IMR-90 (cell line): ENCODE data around the gene TTC16. TPM values are rescaled to one million over a fixed set of nuclear protein-coding genes. Genes with fewer than 3 reads are reported as not detected.

ENCODE experiments used
- ATAC-seq: fragments of 200-7000 bp; cut with Tn5 transposase; 2 replicates; pipeline ENCODE4 v1.9.1; 2020; ENCODE audit warnings: low read depth, mild to moderate bottlenecking, moderate library complexity
- BruUV-seq: library from RNA; stranded (reverse); fragments of 400-500 nt; replicated peaks from 2 replicates; lab custom pipeline; 2021; lab: Mats Ljungman, UMichigan
- CTCF ChIA-PET: fragments of 300-600 bp; formaldehyde crosslinking; extraction: SDS; loops from one replicate; lab custom pipeline; 2021; ENCODE audit warnings: antibody characterized with exemption; lab: Yijun Ruan, JAX
- POLR2A ChIA-PET: fragments of 300-600 bp; sonication (Branson Sonifier 250); formaldehyde crosslinking; loops from one replicate; lab custom pipeline; 2022; ENCODE audit warnings: antibody characterized with exemption; ENCODE audit not compliant: unreplicated experiment; lab: Charles Lee
- DNase-seq: peaks from one replicate; pipeline ENCODE4 v3.0.0; 2013
- H2AFZ ChIP-seq: replicated peaks from 2 replicates; pipeline ENCODE3; 2013; ENCODE audit warnings: low read length, mild to moderate bottlenecking; ENCODE audit not compliant: poor library complexity
- H2AK5ac ChIP-seq: 2 replicates; pipeline ENCODE4 v1.6.1; 2013; ENCODE audit warnings: low read depth, low read length, inconsistent platforms
- H2AK9ac ChIP-seq: replicated peaks from 2 replicates; pipeline ENCODE3; 2013; ENCODE audit warnings: mild to moderate bottlenecking, low read depth, low read length, moderate library complexity; ENCODE audit not compliant: poor library complexity
- H2BK120ac ChIP-seq: 2 replicates; pipeline ENCODE4 v1.6.1; 2013; ENCODE audit warnings: low read depth, low read length, inconsistent platforms
- H2BK15ac ChIP-seq: 3 replicates; pipeline ENCODE4 v1.6.1; 2013; ENCODE audit warnings: low read depth, low read length, inconsistent platforms
- H2BK20ac ChIP-seq: 2 replicates; pipeline ENCODE4 v1.6.1; 2013; ENCODE audit warnings: low read depth, mild to moderate bottlenecking, inconsistent platforms, low read length, moderate library complexity
- H2BK5ac ChIP-seq: 2 replicates; pipeline ENCODE4 v1.6.1; 2013; ENCODE audit warnings: mild to moderate bottlenecking, low read depth, low read length, inconsistent platforms; ENCODE audit not compliant: poor library complexity, severe bottlenecking
- H3K14ac ChIP-seq: replicated peaks from 2 replicates; pipeline ENCODE4 v1.6.1; 2013; ENCODE audit warnings: low read depth, low read length, inconsistent platforms
- H3K18ac ChIP-seq: 2 replicates; pipeline ENCODE4 v1.6.1; 2013; ENCODE audit warnings: low read depth, low read length, control low read depth
- H3K23ac ChIP-seq: 2 replicates; pipeline ENCODE4 v1.6.1; 2013; ENCODE audit warnings: low read depth, low read length, inconsistent platforms
- H3K27ac ChIP-seq: 2 replicates; pipeline ENCODE4 v1.5.1; 2013; ENCODE audit warnings: mild to moderate bottlenecking, control low read depth, low read length; ENCODE audit not compliant: insufficient read depth
- H3K27me3 ChIP-seq: 2 replicates; pipeline ENCODE4 v1.6.1; 2013; ENCODE audit warnings: low read length; ENCODE audit not compliant: control insufficient read depth, insufficient read depth
- H3K36me3 ChIP-seq: 2 replicates; pipeline ENCODE4 v1.6.1; 2013; ENCODE audit warnings: low read length, mixed read lengths; ENCODE audit not compliant: control insufficient read depth, insufficient read depth
- H3K4ac ChIP-seq: 2 replicates; pipeline ENCODE4 v1.6.1; 2013; ENCODE audit warnings: low read depth, low read length, inconsistent platforms
- H3K4me1 ChIP-seq: 2 replicates; pipeline ENCODE4 v1.6.1; 2013; ENCODE audit warnings: low read length, mixed read lengths; ENCODE audit not compliant: control insufficient read depth, insufficient read depth
- H3K4me2 ChIP-seq: 2 replicates; pipeline ENCODE4 v1.6.1; 2013; ENCODE audit warnings: low read depth, mild to moderate bottlenecking, control low read depth, low read length, moderate library complexity
- H3K4me3 ChIP-seq: 2 replicates; pipeline ENCODE4 v1.5.1; 2013; ENCODE audit warnings: low read depth, mild to moderate bottlenecking, control low read depth, low read length, moderate library complexity; ENCODE audit not compliant: insufficient read depth
- H3K56ac ChIP-seq: 2 replicates; pipeline ENCODE4 v1.6.1; 2013; ENCODE audit warnings: low read length, inconsistent platforms; ENCODE audit not compliant: insufficient read depth; ENCODE audit errors: extremely low read depth
- H3K79me1 ChIP-seq, 2 experiments: 2 replicates each; pipeline ENCODE4 v1.6.1; 2013; ENCODE audit warnings: low read length in 2 of 2, inconsistent platforms in 1 of 2, low read depth in 1 of 2
- H3K9ac ChIP-seq: 2 replicates; pipeline ENCODE4 v1.6.1; 2013; ENCODE audit warnings: low read depth, low read length, control low read depth
- H3K9me1 ChIP-seq: 2 replicates; pipeline ENCODE4 v1.6.1; 2013; ENCODE audit warnings: low read length, inconsistent platforms; ENCODE audit not compliant: insufficient read depth
- H3K9me3 ChIP-seq: 2 replicates; pipeline ENCODE4 v1.6.1; 2013; ENCODE audit warnings: low read length; ENCODE audit not compliant: control insufficient read depth, insufficient read depth
- H4K20me1 ChIP-seq: 2 replicates; pipeline ENCODE4 v1.6.1; 2013; ENCODE audit warnings: low read length, inconsistent platforms; ENCODE audit not compliant: insufficient read depth
- H4K5ac ChIP-seq: 2 replicates; pipeline ENCODE4 v1.6.1; 2013; ENCODE audit warnings: mild to moderate bottlenecking, low read depth, low read length, control low read depth
- H4K8ac ChIP-seq, 2 experiments: 2 replicates each; pipeline ENCODE4 v1.6.1; 2013; ENCODE audit warnings: low read depth in 2 of 2, low read length in 2 of 2, control low read depth in 1 of 2, inconsistent platforms in 1 of 2
- H4K91ac ChIP-seq: 2 replicates; pipeline ENCODE4 v1.6.1; 2013; ENCODE audit warnings: low read depth, low read length, inconsistent platforms; ENCODE audit not compliant: insufficient read depth
- CEBPB ChIP-seq: IDR thresholded peaks from 2 replicates; pipeline ENCODE4 v1.6.1; 2012; ENCODE audit warnings: low read depth, low read length, improper control_type of control experiment
- MAFK ChIP-seq: IDR thresholded peaks from 2 replicates; pipeline ENCODE4 v1.6.1; 2012; ENCODE audit warnings: low read depth, low read length, improper control_type of control experiment
- MAZ ChIP-seq: IDR thresholded peaks from 2 replicates; pipeline ENCODE4 v1.6.1; 2012; ENCODE audit warnings: low read depth, mild to moderate bottlenecking, low read length, improper control_type of control experiment, moderate library complexity, borderline replicate concordance
- NFE2L2 ChIP-seq: fragments of 150-350 bp; IDR thresholded peaks from 2 replicates; pipeline ENCODE4 v1.6.1; 2016; ENCODE audit warnings: low read depth, mild to moderate bottlenecking, low read length
- POLR2A ChIP-seq: IDR thresholded peaks from 2 replicates; pipeline ENCODE4 v1.6.1; 2012; ENCODE audit warnings: mild to moderate bottlenecking, low read depth, low read length
- RAD21 ChIP-seq: IDR thresholded peaks from 2 replicates; pipeline ENCODE4 v1.6.1; 2012; ENCODE audit warnings: low read length, improper control_type of control experiment
- RFX5 ChIP-seq: IDR thresholded peaks from 2 replicates; pipeline ENCODE4 v1.8.0; 2012; ENCODE audit warnings: low read depth, mild to moderate bottlenecking, low read length, moderate library complexity
- USF2 ChIP-seq: fragments of 150-350 bp; IDR thresholded peaks from 2 replicates; pipeline ENCODE4 v1.6.1; 2017; ENCODE audit warnings: mild to moderate bottlenecking, antibody characterized with exemption, low read length, low read depth
- WGBS, 2 experiments: methylation state at CpG; one replicate each; pipeline versions ENCODE4 v1.1.5 to v1.1.7; 2013; ENCODE audit warnings: missing lambda C conversion rate in 2 of 2; ENCODE audit not compliant: insufficient read length in 1 of 2; ENCODE audit errors: extremely low coverage in 2 of 2; 5-methylcytosine and 5-hydroxymethylcytosine counted together
- dilution Hi-C: fragments of 300-500 bp; cut with HindIII; formaldehyde crosslinking; loops from one replicate; pipeline ENCODE4 v1.14.3; 2018; ENCODE audit warnings: low sequenced_read_pairs; ENCODE audit not compliant: unreplicated experiment
- in situ Hi-C: fragments of 300-500 bp; cut with MboI; formaldehyde crosslinking; loops from 3 replicates; pipeline ENCODE4 v1.14.3; 2019; ENCODE audit warnings: low sequenced_read_pairs, inconsistent platforms, mixed read lengths
- intact Hi-C: fragments of 100-400 bp; cut with micrococcal nuclease; formaldehyde crosslinking; loops from 2 replicates; pipeline ENCODE4 v1.10.0; 2022
- polyA plus RNA-seq, 3 experiments: library from polyadenylated mRNA; depleted of rRNA; stranded (reverse); fragments of >200 nt; gene quantifications; 2 replicates each; pipeline ENCODE4 v1.2.3, GENCODE V29; 2012; ENCODE audit warnings: low replicate concordance in 1 of 3
- total RNA-seq: library from RNA; depleted of rRNA; stranded (reverse); fragments of >200 nt; gene quantifications from 2 replicates; pipeline ENCODE4 v1.2.3, GENCODE V29; 2012

TTC16 gene
- total and polyA plus RNA-seq, 2 of the 4 experiments (the other 2 are of a cell fraction) = 0.02 TPM; not detected in 1

- Histone ChIP-seq H3K23ac (no peak overlapping the region), H3K18ac (no peak overlapping the region), H3K9me3 (no peaks in the 10 kb centered on the region), H3K14ac (no peak overlapping the region), H2BK15ac (no peak overlapping the region), H3K4me3 (no peak overlapping the region), H2BK20ac (no peak overlapping the region), H3K27ac (no peak overlapping the region), H3K4me1 (no peaks in the 10 kb centered on the region), H2AFZ (no peak overlapping the region), H4K20me1 (peaks cover 6% of the 10 kb centered on the region; the same call in 1 of the 2 replicates), H2BK5ac (no peak overlapping the region), H3K9me1 (peaks cover 3% of the 10 kb centered on the region; the same call in 1 of the 2 replicates), H3K79me1 (no peaks in the 10 kb centered on the region), H3K36me3 (no peaks in the 10 kb centered on the region), H3K4me2 (no peak overlapping the region), H2AK9ac (no peak overlapping the region), H3K9ac (no peak overlapping the region), H4K91ac (no peak overlapping the region), H3K27me3 (peaks cover 59% of the 10 kb centered on the region), H3K4ac (no peak overlapping the region), H2AK5ac (no peak overlapping the region), H4K5ac (no peak overlapping the region), H2BK120ac (no peak overlapping the region), H4K8ac (no peak overlapping the region), H3K56ac (no peak overlapping the region)
- in situ Hi-C loops = no loop called here
- DNase-seq = no peak
- intact Hi-C loops = no loop called here
- TF ChIP-seq USF2 (no peak), NFE2L2 (no peak), RFX5 (no peak), RAD21 (no peak), MAFK (no peak), MAZ (no peak), CEBPB (no peak), POLR2A (no peak)
- dilution Hi-C loops = no loop called here
- POLR2A ChIA-PET = no interaction called here
- BruUV-seq = no TSS peak
- CTCF ChIA-PET = no interaction called here
- whole genome bisulfite sequencing, 2 experiments = no CpG with 5 or more reads among the region's 8 CpGs
- ATAC-seq = no peak
These were observed 37.7 kb downstream of the TTC16 start for GRCh38 chr9:127753622-127754021.
